CD4-positive, alpha-beta memory T cell (primary cell): ENCODE measurements around the gene GAS2L1. TPM values are rescaled to one million over a fixed set of nuclear protein-coding genes. Genes with fewer than 3 reads are reported as not detected.

Experiments
- CTCF ChIA-PET: fragments of 350-600 bp; sonication (Branson Sonifier 250); formaldehyde crosslinking; loops from one replicate; lab custom pipeline; 2021; ENCODE audit warnings: inconsistent platforms; ENCODE audit not compliant: partially characterized antibody; lab: Charles Lee
- POLR2A ChIA-PET: fragments of 350-600 bp; sonication (Branson Sonifier 250); formaldehyde crosslinking; loops from one replicate; lab custom pipeline; 2021; ENCODE audit not compliant: partially characterized antibody; lab: Charles Lee
- DNase-seq, 5 donors: peaks; one replicate each; pipeline versions ENCODE4 v3.0.0 to v3.0.0-alpha.2; 2020 to 2022; ENCODE audit warnings: mixed read lengths in 1 of 5
- H3K27ac ChIP-seq: one replicate; pipeline ENCODE4 v1.7.0; 2013; ENCODE audit warnings: low read depth, low read length
- H3K27me3 ChIP-seq: 2 replicates; pipeline ENCODE4 v1.7.0; 2013; ENCODE audit warnings: mild to moderate bottlenecking, low read length, moderate library complexity; ENCODE audit not compliant: insufficient read depth
- H3K36me3 ChIP-seq: 2 replicates; pipeline ENCODE4 v1.7.0; 2013; ENCODE audit warnings: mild to moderate bottlenecking, low read length, moderate library complexity; ENCODE audit not compliant: insufficient read depth
- H3K4me1 ChIP-seq: 2 replicates; pipeline ENCODE4 v1.7.0; 2013; ENCODE audit warnings: mild to moderate bottlenecking, low read length, moderate library complexity; ENCODE audit not compliant: insufficient read depth
- H3K4me3 ChIP-seq, 2 donors: one replicate each; pipeline ENCODE4 v1.7.0; 2013; ENCODE audit warnings: low read length in 2 of 2, mild to moderate bottlenecking in 1 of 2
- H3K9me3 ChIP-seq, 2 donors: one replicate each; pipeline ENCODE4 v1.7.0; 2013; ENCODE audit warnings: low read length in 2 of 2, control low read depth in 1 of 2; ENCODE audit not compliant: control insufficient read depth in 1 of 2
- H3K27ac Mint-ChIP-seq, 7 donors: one replicate each; pipeline ENCODE4 v1.8.0; 2020 to 2021; ENCODE audit warnings: mixed read lengths in 7 of 7, mild to moderate bottlenecking in 6 of 7, inconsistent platforms in 3 of 7, moderate library complexity in 3 of 7
- H3K27me3 Mint-ChIP-seq, 2 donors: one replicate each; pipeline ENCODE4 v1.8.0; 2020 to 2021; ENCODE audit warnings: mixed read lengths in 2 of 2
- H3K36me3 Mint-ChIP-seq, 2 donors: one replicate each; pipeline ENCODE4 v1.8.0; 2020 to 2021; ENCODE audit warnings: mixed read lengths in 2 of 2, inconsistent platforms in 1 of 2, mild to moderate bottlenecking in 1 of 2
- H3K4me1 Mint-ChIP-seq, 4 donors: one replicate each; pipeline ENCODE4 v1.8.0; 2020 to 2021; ENCODE audit warnings: mixed read lengths in 4 of 4, mild to moderate bottlenecking in 1 of 4
- H3K4me3 Mint-ChIP-seq, 8 donors: one replicate each; pipeline ENCODE4 v1.8.0; 2020 to 2021; ENCODE audit warnings: mixed read lengths in 8 of 8, mild to moderate bottlenecking in 7 of 8, moderate library complexity in 6 of 8, inconsistent platforms in 3 of 8
- H3K9me3 Mint-ChIP-seq, 8 donors: one replicate each; pipeline ENCODE4 v1.8.0; 2020 to 2021; ENCODE audit warnings: mixed read lengths in 8 of 8, mild to moderate bottlenecking in 5 of 8, inconsistent platforms in 3 of 8, moderate library complexity in 1 of 8
- intact Hi-C: fragments of 100-400 bp; cut with micrococcal nuclease; formaldehyde crosslinking; loops from one replicate; pipeline ENCODE4 v1.15.1; 2023
- polyA plus RNA-seq, 2 donors: library from polyadenylated mRNA; unstranded; fragments of 300-500 nt; fragmentation: Illumina TruSeq; gene quantifications; one replicate each; pipeline ENCODE4 v1.2.3, GENCODE V29; 2021
- total RNA-seq, 2 experiments: library from RNA; stranded (reverse); gene quantifications; one replicate each; pipeline ENCODE4 v1.2.3, GENCODE V29; 2021

Gene GAS2L1
- total and polyA plus RNA-seq, 4 experiments from 2014 or later: 0.47 to 1.2 (median 0.85) TPM

- no peaks in the 10 kb centered on the region for H3K36me3 Mint-ChIP-seq
- Histone ChIP-seq H3K27ac (no peak overlapping the region), H3K9me3 (no peaks in the 10 kb centered on the region), H3K27me3 (peaks cover 26% of the 10 kb centered on the region), H3K36me3 (no peaks in the 10 kb centered on the region), H3K4me3 (no peak overlapping the region), H3K4me1 (peaks cover 24% of the 10 kb centered on the region)
- CTCF ChIA-PET: interaction anchor here (1.5 kb wide), 1 partner anchor 25 kb away, joined by 3 read pairs; no protein-coding TSS in a partner anchor
- peak overlapping the region in 1 of 7 donors; percentile 71 for H3K27ac Mint-ChIP-seq
- POLR2A ChIA-PET: no interaction called here
- H3K4me1 Mint-ChIP-seq: peaks cover 12 to 43% (median 20%) of the 10 kb centered on the region in 4 donors
- H3K9me3 Mint-ChIP-seq: peaks cover 0 to 6% (median 0%) of the 10 kb centered on the region in 8 donors
- peaks cover 29 to 33% of the 10 kb centered on the region in 2 donors for H3K27me3 Mint-ChIP-seq
- DNase-seq: peak in 1 of 5 donors; percentile 33
- peak overlapping the region; percentile 26 to 75 (median 59) for H3K4me3 Mint-ChIP-seq
- intact Hi-C loops: no loop called here
Measured at GRCh38 chr22:29313576-29314466, 7.4 kb downstream of the GAS2L1 start.

- no peaks in the 10 kb centered on the region for H3K9me3 ChIP-seq
- DNase-seq: no peak
- peaks cover 29 to 33% of the 10 kb centered on the region in 2 donors for H3K27me3 Mint-ChIP-seq
- peak overlapping the region; percentile 31 to 75 (median 61) for H3K4me3 Mint-ChIP-seq
- no peak overlapping the region for H3K27ac ChIP-seq
- H3K27ac Mint-ChIP-seq: peak overlapping the region in 2 of 7 donors; percentile 3 to 71
- no peak overlapping the region for H3K4me3 ChIP-seq
- H3K4me1 Mint-ChIP-seq: peaks cover 10 to 37% (median 15%) of the 10 kb centered on the region in 4 donors
- peaks cover 19% of the 10 kb centered on the region for H3K4me1 ChIP-seq
- peaks cover 26% of the 10 kb centered on the region for H3K27me3 ChIP-seq
- no peaks in the 10 kb centered on the region for H3K36me3 Mint-ChIP-seq
- ChIA-PET CTCF (no interaction called here), POLR2A (no interaction called here)
- peaks cover 0 to 6% (median 0%) of the 10 kb centered on the region in 8 donors for H3K9me3 Mint-ChIP-seq
- no peaks in the 10 kb centered on the region for H3K36me3 ChIP-seq
- intact Hi-C loops: no loop called here
Measured at GRCh38 chr22:29314537-29315285, 8.3 kb downstream of the GAS2L1 start.

DNA sequence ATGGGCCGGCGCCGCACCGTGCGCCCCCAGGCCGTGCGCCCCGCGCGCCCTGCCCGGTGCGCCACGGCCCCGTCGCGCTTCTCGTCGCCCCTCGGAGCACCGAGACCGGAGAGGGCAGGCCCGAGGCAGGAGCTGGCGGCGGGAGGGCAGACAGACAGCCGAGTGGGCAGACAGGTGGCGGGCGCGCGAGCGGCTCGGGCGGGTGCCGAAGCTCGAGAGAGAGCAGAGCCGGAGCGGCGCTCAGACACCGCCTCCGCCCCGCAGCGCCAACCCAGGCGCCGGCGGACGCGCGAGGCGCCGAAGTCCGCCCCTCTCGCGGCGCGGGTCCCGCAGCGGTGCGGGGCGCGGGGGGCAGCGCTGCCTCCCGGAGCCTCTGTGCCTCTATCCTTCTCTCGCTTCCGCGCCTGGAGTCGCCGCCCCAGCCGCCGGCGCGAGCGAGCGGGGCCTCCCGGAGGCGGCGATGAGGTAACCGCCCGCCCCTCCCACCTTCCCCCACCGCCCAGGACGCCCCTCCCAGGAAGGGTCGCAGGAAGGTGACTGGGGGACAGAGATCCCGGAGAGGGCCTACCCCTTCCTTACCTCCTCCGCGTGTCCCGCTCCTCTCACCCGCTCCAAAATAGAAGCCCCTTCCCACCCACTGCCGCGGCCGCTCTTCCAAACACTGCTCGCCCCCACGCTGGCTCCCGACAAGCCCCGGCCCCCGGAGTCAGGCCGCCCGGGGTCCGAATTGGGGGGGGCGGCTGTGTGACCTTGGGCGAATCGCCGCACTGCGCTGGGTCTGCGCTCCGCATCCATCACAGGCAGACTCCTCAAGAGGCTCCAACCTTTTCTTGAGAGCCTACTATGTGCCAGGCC lies 9.1 kb downstream of the GAS2L1 start, which contains the start of gene RASL10A:
Gene RASL10A, minus strand, starts transcription at position 412 of the 855 bp plus-strand sequence. CDS start 451 bp downstream, outside the sequence.
- H3K27ac Mint-ChIP-seq: peak within 1 kb of the TSS in 2 of 7 donors; percentile 3 to 45

GRCh38 chr22:29316141-29316828 lies 9.8 kb downstream of the GAS2L1 start:
- H3K27ac Mint-ChIP-seq: peak overlapping the region in 1 of 7 donors; percentile 45
- H3K9me3 ChIP-seq: no peaks in the 10 kb centered on the region
- H3K36me3 ChIP-seq: no peaks in the 10 kb centered on the region
- ChIA-PET CTCF (no interaction called here), POLR2A (no interaction called here)
- H3K4me1 Mint-ChIP-seq: peaks cover 9 to 37% (median 13%) of the 10 kb centered on the region in 4 donors
- no peak overlapping the region for H3K4me3 ChIP-seq
- no peaks in the 10 kb centered on the region for H3K36me3 Mint-ChIP-seq
- peak overlapping the region in 4 of 8 donors; percentile 11 to 60 (median 52) for H3K4me3 Mint-ChIP-seq
- H3K27me3 Mint-ChIP-seq: peaks cover 27 to 31% of the 10 kb centered on the region in 2 donors
- DNase-seq: no peak
- peaks cover 0 to 6% (median 0%) of the 10 kb centered on the region in 8 donors for H3K9me3 Mint-ChIP-seq
- intact Hi-C loops: no loop called here
- H3K27me3 ChIP-seq: peaks cover 26% of the 10 kb centered on the region
- H3K4me1 ChIP-seq: peaks cover 13% of the 10 kb centered on the region
- no peak overlapping the region for H3K27ac ChIP-seq

More for the DNA sequence above, 9.1 kb downstream of the GAS2L1 start, which contains the start of gene RASL10A:
- Mint-ChIP-seq H3K36me3 (no peaks in the 10 kb centered on the region), H3K4me3 (peak within 1 kb of the TSS; percentile 31 to 75 (median 61)), H3K9me3 (peaks cover 0 to 6% (median 0%) of the 10 kb centered on the region in 8 donors), H3K4me1 (peaks cover 10 to 37% (median 15%) of the 10 kb centered on the region in 4 donors), H3K27me3 (peaks cover 29 to 33% of the 10 kb centered on the region in 2 donors)
- no peaks in the 10 kb centered on the region for H3K9me3 ChIP-seq
- no peak within 1 kb of the TSS for H3K27ac ChIP-seq
- no peak within 1 kb of the TSS for H3K4me3 ChIP-seq
- POLR2A ChIA-PET: no interaction called here
- no peak for DNase-seq
- CTCF ChIA-PET: no interaction called here
- H3K36me3 ChIP-seq: no peaks in the 10 kb centered on the region
- H3K27me3 ChIP-seq: peaks cover 26% of the 10 kb centered on the region
- H3K4me1 ChIP-seq: peaks cover 19% of the 10 kb centered on the region
- intact Hi-C loops: no loop called here

DNA sequence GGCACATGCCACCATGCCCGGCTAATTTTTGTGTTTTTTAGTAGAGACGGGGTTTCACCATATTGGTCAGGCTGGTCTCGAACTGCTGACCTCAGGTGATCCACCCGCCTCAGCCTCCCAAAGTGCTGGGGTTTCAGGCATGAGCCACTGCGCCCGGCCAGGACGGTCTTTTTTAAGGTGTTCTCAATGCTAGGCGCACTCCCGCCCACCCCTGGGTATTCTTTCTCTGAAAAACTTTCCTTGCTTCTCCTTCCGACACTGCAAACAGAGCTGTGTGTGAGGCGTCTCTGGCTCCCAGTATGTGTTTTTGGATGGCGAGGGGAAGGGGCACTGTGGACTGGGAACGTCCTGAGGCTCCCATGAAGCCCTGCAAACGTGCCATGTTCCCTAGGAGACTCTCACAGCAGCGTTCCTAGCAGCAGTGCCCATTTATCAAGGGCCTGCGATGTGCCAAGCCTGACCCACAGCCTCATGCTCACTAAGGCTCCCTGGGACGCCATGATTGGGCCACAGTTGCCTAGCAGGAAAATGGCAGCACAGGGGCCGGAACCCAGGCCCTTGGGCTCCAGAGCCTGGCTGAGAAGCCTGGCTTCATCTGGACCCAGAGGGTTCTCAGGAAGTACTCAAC lies 11.5 kb downstream of the GAS2L1 start:
- intact Hi-C loops: no loop called here
- POLR2A ChIA-PET: no interaction called here
- peaks cover 24% of the 10 kb centered on the region for H3K27me3 ChIP-seq
- CTCF ChIA-PET: no interaction called here
- H3K27ac Mint-ChIP-seq: no peak overlapping the region
- H3K4me1 Mint-ChIP-seq: peaks cover 9 to 29% (median 13%) of the 10 kb centered on the region in 4 donors
- no peaks in the 10 kb centered on the region for H3K36me3 Mint-ChIP-seq
- H3K9me3 ChIP-seq: no peaks in the 10 kb centered on the region
- no peak overlapping the region for H3K27ac ChIP-seq
- peaks cover 13% of the 10 kb centered on the region for H3K4me1 ChIP-seq
- H3K4me3 Mint-ChIP-seq: no peak overlapping the region
- peaks cover 21 to 23% of the 10 kb centered on the region in 2 donors for H3K27me3 Mint-ChIP-seq
- H3K36me3 ChIP-seq: no peaks in the 10 kb centered on the region
- no peak for DNase-seq
- peaks cover 0 to 6% (median 0%) of the 10 kb centered on the region in 8 donors for H3K9me3 Mint-ChIP-seq
- no peak overlapping the region for H3K4me3 ChIP-seq

- no peak for DNase-seq
- H3K27ac Mint-ChIP-seq: no peak overlapping the region
- Histone ChIP-seq H3K27ac (no peak overlapping the region), H3K9me3 (no peaks in the 10 kb centered on the region), H3K4me1 (peaks cover 9% of the 10 kb centered on the region), H3K4me3 (no peak overlapping the region), H3K36me3 (no peaks in the 10 kb centered on the region), H3K27me3 (peaks cover 15% of the 10 kb centered on the region)
- H3K9me3 Mint-ChIP-seq: peaks cover 0 to 6% (median 0%) of the 10 kb centered on the region in 8 donors
- H3K27me3 Mint-ChIP-seq: peaks cover 11 to 12% of the 10 kb centered on the region in 2 donors
- ChIA-PET CTCF (no interaction called here), POLR2A (no interaction called here)
- H3K4me3 Mint-ChIP-seq: no peak overlapping the region
- H3K4me1 Mint-ChIP-seq: peaks cover 5 to 18% (median 8%) of the 10 kb centered on the region in 4 donors
- H3K36me3 Mint-ChIP-seq: no peaks in the 10 kb centered on the region
- intact Hi-C loops: no loop called here
Measured at GRCh38 chr22:29319072-29319471, 12.6 kb downstream of the GAS2L1 start.
